ENCODE data around the gene SLC49A4. TPM values are rescaled to one million over a fixed set of nuclear protein-coding genes. Genes with fewer than 3 reads are reported as not detected.

The SLC49A4 gene
- total RNA-seq, 6 experiments from 2014 or later, result 5.5 to 8.6 (median 6.7) TPM

- Histone ChIP-seq H3K9me3 (no peaks in the 10 kb centered on the region), H3K36me3 (peaks cover 0 to 8% (median 2%) of the 10 kb centered on the region in 4 donors), H3K27ac (no peak overlapping the region), H3K4me3 (no peak overlapping the region), H3K4me1 (no peaks in the 10 kb centered on the region), H3K27me3 (no peaks in the 10 kb centered on the region)
- intact Hi-C loops (cut with DNase I), result no loop called here
- DNase-seq (no peak), ATAC-seq (no peak)
- no peak for TF ChIP-seq POLR2A (IDR thresholded peaks at IDR 0.05)
- TF ChIP-seq, protein P1, sequence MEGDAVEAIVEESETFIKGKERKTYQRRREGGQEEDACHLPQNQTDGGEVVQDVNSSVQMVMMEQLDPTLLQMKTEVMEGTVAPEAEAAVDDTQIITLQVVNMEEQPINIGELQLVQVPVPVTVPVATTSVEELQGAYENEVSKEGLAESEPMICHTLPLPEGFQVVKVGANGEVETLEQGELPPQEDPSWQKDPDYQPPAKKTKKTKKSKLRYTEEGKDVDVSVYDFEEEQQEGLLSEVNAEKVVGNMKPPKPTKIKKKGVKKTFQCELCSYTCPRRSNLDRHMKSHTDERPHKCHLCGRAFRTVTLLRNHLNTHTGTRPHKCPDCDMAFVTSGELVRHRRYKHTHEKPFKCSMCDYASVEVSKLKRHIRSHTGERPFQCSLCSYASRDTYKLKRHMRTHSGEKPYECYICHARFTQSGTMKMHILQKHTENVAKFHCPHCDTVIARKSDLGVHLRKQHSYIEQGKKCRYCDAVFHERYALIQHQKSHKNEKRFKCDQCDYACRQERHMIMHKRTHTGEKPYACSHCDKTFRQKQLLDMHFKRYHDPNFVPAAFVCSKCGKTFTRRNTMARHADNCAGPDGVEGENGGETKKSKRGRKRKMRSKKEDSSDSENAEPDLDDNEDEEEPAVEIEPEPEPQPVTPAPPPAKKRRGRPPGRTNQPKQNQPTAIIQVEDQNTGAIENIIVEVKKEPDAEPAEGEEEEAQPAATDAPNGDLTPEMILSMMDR (IDR thresholded peaks at IDR 0.05), result no peak
These were observed 69.6 kb downstream of the SLC49A4 start for GRCh38 chr3:122864498-122864897.

- peaks cover 0 to 8% (median 0%) of the 10 kb centered on the region in 4 donors for H3K36me3 ChIP-seq
- no peak overlapping the region for H3K4me3 ChIP-seq
- no peak overlapping the region for H3K27ac ChIP-seq
- TF ChIP-seq, protein P1 (IDR thresholded peaks at IDR 0.05), result no peak
- no peak for TF ChIP-seq POLR2A (IDR thresholded peaks at IDR 0.05)
- DNase-seq, result no peak
- ATAC-seq, result no peak
- no peaks in the 10 kb centered on the region for H3K27me3 ChIP-seq
- no peaks in the 10 kb centered on the region for H3K9me3 ChIP-seq
- H3K4me1 ChIP-seq, result no peaks in the 10 kb centered on the region
- intact Hi-C loops (cut with DNase I), result no loop called here
These were observed 73.5 kb downstream of the SLC49A4 start for GRCh38 chr3:122868322-122868721.

- no peaks in the 10 kb centered on the region for H3K9me3 ChIP-seq
- intact Hi-C loops (cut with DNase I), result no loop called here
- no peak for TF ChIP-seq POLR2A (IDR thresholded peaks at IDR 0.05)
- TF ChIP-seq, protein P1 (IDR thresholded peaks at IDR 0.05), result no peak
- peaks cover 0 to 2% (median 0%) of the 10 kb centered on the region in 4 donors for H3K36me3 ChIP-seq
- no peak overlapping the region for H3K4me3 ChIP-seq
- no peaks in the 10 kb centered on the region for H3K4me1 ChIP-seq
- ATAC-seq (no peak), DNase-seq (no peak)
- no peak overlapping the region for H3K27ac ChIP-seq
- H3K27me3 ChIP-seq, result no peaks in the 10 kb centered on the region
- WGBS (ENCODE audit: insufficient coverage, low coverage, low lambda C conversion rate, missing lambda C conversion rate), result 89% methylated on average over 9 of the region's 9 CpGs
These were observed 79.1 kb downstream of the SLC49A4 start for GRCh38 chr3:122873741-122874515.

DNA sequence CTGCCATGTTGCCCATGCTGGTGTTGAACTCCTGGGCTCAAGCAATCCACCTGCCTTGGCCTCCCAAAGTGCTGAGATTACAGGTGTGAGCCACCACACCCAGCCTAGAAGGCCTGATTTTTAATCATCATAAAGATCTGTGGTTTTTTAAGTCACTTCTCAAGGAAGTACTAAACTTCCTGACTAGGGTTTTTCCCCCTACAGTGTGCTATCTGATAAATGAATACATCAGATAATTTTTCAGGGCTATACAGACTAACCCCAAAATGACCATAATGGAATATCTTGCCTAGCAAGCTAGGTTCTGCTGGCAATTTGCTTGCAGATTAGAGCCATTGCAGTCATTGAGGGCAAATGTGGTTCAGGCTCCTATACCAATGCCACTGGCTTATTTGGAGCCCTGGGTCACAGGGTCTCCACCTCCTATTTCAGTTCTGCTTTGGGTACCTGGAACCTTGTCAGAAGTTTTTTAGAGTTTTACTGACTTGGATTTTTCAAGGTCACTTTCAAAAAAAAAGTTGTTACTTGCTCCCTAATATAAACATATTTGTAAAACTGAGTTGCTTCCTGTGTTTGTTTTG, 80.8 kb downstream of the SLC49A4 start:
- Histone ChIP-seq H3K36me3 (peaks cover 0 to 8% (median under 1%) of the 10 kb centered on the region in 4 donors), H3K9me3 (no peaks in the 10 kb centered on the region), H3K27me3 (no peaks in the 10 kb centered on the region), H3K4me1 (no peaks in the 10 kb centered on the region), H3K27ac (no peak overlapping the region), H3K4me3 (no peak overlapping the region)
- DNase-seq (no peak), ATAC-seq (no peak)
- intact Hi-C loops (cut with DNase I), result no loop called here
- no peak for TF ChIP-seq POLR2A (IDR thresholded peaks at IDR 0.05)
- TF ChIP-seq, protein P1 (IDR thresholded peaks at IDR 0.05), result no peak
